Transverse colon (tissue), 4 donors: ENCODE measurements around the gene CNRIP1.

ENCODE experiments used
- EP300 ChIP-seq: sonication (generic); formaldehyde crosslinking; IDR thresholded peaks from one replicate; pipeline ENCODE4 v1.6.1; 2017; ENCODE audit warnings: antibody characterized with exemption, low read depth
- POLR2A ChIP-seq: fragments of 450-650 bp; IDR thresholded peaks from one replicate; pipeline ENCODE4 v1.6.1; 2016; ENCODE audit warnings: antibody characterized with exemption, mild to moderate bottlenecking, moderate library complexity
- POLR2AphosphoS5 ChIP-seq, 3 donors: sonication (generic); formaldehyde crosslinking; IDR thresholded peaks; one replicate each; pipeline ENCODE4 v1.6.1; 2016; ENCODE audit warnings: antibody characterized with exemption in 3 of 3
- TF ChIP-seq, protein P1 (sequence below), 5 experiments: fragments of 200-600 bp in 3 of 5; fragments of 450-650 bp in 2 of 5; sonication (generic) in 3 of 5; IDR thresholded peaks; 1 replicate in 2 of 5; 2 replicates in 3 of 5; pipeline ENCODE4 v1.5.1; 2016 to 2017; ENCODE audit warnings: antibody characterized with exemption in 5 of 5, inconsistent platforms in 3 of 5, mild to moderate bottlenecking in 2 of 5, moderate library complexity in 1 of 5

- no peak for TF ChIP-seq EP300
- TF ChIP-seq, protein P1, sequence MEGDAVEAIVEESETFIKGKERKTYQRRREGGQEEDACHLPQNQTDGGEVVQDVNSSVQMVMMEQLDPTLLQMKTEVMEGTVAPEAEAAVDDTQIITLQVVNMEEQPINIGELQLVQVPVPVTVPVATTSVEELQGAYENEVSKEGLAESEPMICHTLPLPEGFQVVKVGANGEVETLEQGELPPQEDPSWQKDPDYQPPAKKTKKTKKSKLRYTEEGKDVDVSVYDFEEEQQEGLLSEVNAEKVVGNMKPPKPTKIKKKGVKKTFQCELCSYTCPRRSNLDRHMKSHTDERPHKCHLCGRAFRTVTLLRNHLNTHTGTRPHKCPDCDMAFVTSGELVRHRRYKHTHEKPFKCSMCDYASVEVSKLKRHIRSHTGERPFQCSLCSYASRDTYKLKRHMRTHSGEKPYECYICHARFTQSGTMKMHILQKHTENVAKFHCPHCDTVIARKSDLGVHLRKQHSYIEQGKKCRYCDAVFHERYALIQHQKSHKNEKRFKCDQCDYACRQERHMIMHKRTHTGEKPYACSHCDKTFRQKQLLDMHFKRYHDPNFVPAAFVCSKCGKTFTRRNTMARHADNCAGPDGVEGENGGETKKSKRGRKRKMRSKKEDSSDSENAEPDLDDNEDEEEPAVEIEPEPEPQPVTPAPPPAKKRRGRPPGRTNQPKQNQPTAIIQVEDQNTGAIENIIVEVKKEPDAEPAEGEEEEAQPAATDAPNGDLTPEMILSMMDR (IDR thresholded peaks at IDR 0.05): no peak
- TF ChIP-seq POLR2A: no peak
- no peak for TF ChIP-seq POLR2AphosphoS5 (IDR thresholded peaks at IDR 0.05)
Measured at GRCh38 chr2:68263632-68264031, 56.1 kb downstream of the CNRIP1 start.
